Ovary (tissue), 3 donors: ENCODE data around the gene SIM1.

Experiments
- POLR2A ChIP-seq: fragments of 450-650 bp; IDR thresholded peaks from one replicate; pipeline ENCODE4 v1.6.1; 2017; ENCODE audit warnings: antibody characterized with exemption, mild to moderate bottlenecking, moderate library complexity
- TF ChIP-seq, protein P1 (sequence below), 3 donors: fragments of 450-650 bp in 2 of 3; fragments of 200-600 bp in 1 of 3; IDR thresholded peaks; one replicate each; pipeline versions ENCODE4 v1.5.1 to v1.8.0; 2016 to 2022; ENCODE audit warnings: antibody characterized with exemption in 3 of 3, mild to moderate bottlenecking in 1 of 3
- donor health status: DM: no; HTN: no; CAD: no.

- TF ChIP-seq, protein P1, sequence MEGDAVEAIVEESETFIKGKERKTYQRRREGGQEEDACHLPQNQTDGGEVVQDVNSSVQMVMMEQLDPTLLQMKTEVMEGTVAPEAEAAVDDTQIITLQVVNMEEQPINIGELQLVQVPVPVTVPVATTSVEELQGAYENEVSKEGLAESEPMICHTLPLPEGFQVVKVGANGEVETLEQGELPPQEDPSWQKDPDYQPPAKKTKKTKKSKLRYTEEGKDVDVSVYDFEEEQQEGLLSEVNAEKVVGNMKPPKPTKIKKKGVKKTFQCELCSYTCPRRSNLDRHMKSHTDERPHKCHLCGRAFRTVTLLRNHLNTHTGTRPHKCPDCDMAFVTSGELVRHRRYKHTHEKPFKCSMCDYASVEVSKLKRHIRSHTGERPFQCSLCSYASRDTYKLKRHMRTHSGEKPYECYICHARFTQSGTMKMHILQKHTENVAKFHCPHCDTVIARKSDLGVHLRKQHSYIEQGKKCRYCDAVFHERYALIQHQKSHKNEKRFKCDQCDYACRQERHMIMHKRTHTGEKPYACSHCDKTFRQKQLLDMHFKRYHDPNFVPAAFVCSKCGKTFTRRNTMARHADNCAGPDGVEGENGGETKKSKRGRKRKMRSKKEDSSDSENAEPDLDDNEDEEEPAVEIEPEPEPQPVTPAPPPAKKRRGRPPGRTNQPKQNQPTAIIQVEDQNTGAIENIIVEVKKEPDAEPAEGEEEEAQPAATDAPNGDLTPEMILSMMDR (IDR thresholded peaks at IDR 0.05): no peak
- no peak for TF ChIP-seq POLR2A
Measured at GRCh38 chr6:100488244-100488643, 23.5 kb upstream of the SIM1 start.
